Osteocyte (in vitro differentiated cells): Measurements from ENCODE around the gene BHLHE40. TPM values are rescaled to one million over a fixed set of nuclear protein-coding genes. Genes with fewer than 3 reads are reported as not detected.

ENCODE experiments used
- DNase-seq: peaks from one replicate; pipeline ENCODE4 v3.0.0; 2021; ENCODE audit warnings: mixed read lengths; ENCODE audit not compliant: unreplicated experiment; ENCODE audit errors: extremely low spot score
- H3K27ac Mint-ChIP-seq: one replicate; pipeline ENCODE4 v1.8.0; 2021; ENCODE audit warnings: mild to moderate bottlenecking, mixed read lengths; ENCODE audit not compliant: unreplicated experiment
- H3K27me3 Mint-ChIP-seq: one replicate; pipeline ENCODE4 v1.8.0; 2021; ENCODE audit warnings: mixed read lengths; ENCODE audit not compliant: unreplicated experiment
- H3K36me3 Mint-ChIP-seq: one replicate; pipeline ENCODE4 v1.8.0; 2021; ENCODE audit warnings: mixed read lengths; ENCODE audit not compliant: unreplicated experiment
- H3K4me1 Mint-ChIP-seq: one replicate; pipeline ENCODE4 v1.8.0; 2021; ENCODE audit warnings: mixed read lengths; ENCODE audit not compliant: unreplicated experiment
- H3K4me3 Mint-ChIP-seq: one replicate; pipeline ENCODE4 v1.8.0; 2021; ENCODE audit warnings: mild to moderate bottlenecking, moderate library complexity, mixed read lengths; ENCODE audit not compliant: unreplicated experiment
- H3K9me3 Mint-ChIP-seq: one replicate; pipeline ENCODE4 v1.8.0; 2021; ENCODE audit warnings: mixed read lengths; ENCODE audit not compliant: unreplicated experiment
- total RNA-seq: library from RNA; stranded (reverse); gene quantifications from 2 replicates; pipeline ENCODE4 v1.2.1, GENCODE V29; 2021
- TF ChIP-seq, protein P1 (sequence below): fragments of 200-600 bp; sonication (generic); IDR thresholded peaks from 2 replicates; pipeline ENCODE4 v1.5.0; 2021; ENCODE audit warnings: antibody characterized with exemption, mild to moderate bottlenecking, moderate library complexity

Gene BHLHE40
- total RNA-seq, 1 donor from 2014 or later, result 34.1 TPM

DNA sequence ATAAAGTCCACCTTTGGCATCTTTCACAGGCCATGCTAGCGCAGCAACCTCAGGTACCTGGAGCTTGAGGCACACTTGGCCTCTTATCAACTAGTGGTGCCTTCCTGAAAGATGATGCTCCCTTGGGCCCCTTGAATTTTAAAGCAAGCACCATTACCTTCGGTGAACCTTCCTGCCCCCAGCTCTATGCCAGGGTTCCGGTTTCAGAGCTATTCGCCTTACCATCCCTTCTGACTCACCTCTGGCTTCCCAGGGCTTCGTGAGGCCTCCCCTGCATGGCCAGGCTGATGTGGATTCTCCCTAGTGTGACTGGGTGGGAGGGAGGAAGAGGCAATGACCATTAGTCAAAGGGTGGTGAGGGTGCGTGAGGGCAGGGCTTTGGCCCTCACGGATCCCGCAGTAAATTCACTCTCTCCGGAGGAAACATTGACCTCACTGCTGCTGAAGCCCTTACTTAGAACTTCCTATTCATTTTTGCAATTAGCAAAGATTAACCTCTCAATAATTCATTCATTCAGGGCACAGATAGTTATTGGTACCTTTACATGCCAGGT is 16.3 kb downstream of the BHLHE40 start:
- peak overlapping the region; percentile 3 for H3K27ac Mint-ChIP-seq

DNA sequence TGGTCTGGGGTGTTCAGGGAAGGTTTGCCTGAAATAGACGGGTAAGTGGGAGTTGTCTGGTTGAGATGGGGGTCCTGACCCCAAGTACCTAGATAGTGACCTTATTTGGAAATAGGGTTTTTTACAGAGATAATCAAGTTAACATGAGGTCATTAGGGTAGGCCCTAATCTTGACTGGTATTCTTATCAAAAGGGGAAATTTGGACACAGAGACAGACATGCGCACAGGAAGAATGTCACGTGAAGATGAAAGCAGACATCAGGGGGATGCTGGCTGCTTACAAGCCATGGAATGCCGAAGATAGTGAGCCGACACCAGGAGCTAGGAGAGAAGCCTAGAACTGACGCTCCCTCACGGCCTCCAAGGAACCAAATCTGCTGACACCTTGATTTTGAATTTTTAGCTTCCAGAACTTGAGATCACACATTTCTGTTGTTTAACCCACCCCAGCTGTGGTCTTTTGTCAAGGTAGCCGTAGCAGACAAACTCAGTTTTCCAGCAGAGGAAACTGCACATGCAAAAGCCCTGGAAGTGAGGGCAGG is 17.1 kb downstream of the BHLHE40 start:
- H3K36me3 Mint-ChIP-seq, result no peaks in the 10 kb centered on the region
- H3K4me1 Mint-ChIP-seq, result peaks cover 20% of the 10 kb centered on the region
- TF ChIP-seq, protein P1, sequence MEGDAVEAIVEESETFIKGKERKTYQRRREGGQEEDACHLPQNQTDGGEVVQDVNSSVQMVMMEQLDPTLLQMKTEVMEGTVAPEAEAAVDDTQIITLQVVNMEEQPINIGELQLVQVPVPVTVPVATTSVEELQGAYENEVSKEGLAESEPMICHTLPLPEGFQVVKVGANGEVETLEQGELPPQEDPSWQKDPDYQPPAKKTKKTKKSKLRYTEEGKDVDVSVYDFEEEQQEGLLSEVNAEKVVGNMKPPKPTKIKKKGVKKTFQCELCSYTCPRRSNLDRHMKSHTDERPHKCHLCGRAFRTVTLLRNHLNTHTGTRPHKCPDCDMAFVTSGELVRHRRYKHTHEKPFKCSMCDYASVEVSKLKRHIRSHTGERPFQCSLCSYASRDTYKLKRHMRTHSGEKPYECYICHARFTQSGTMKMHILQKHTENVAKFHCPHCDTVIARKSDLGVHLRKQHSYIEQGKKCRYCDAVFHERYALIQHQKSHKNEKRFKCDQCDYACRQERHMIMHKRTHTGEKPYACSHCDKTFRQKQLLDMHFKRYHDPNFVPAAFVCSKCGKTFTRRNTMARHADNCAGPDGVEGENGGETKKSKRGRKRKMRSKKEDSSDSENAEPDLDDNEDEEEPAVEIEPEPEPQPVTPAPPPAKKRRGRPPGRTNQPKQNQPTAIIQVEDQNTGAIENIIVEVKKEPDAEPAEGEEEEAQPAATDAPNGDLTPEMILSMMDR, result no peak
- H3K9me3 Mint-ChIP-seq, result no peaks in the 10 kb centered on the region
- H3K27ac Mint-ChIP-seq, result no peak overlapping the region
- peak; percentile 32 for DNase-seq
- no peak overlapping the region for H3K4me3 Mint-ChIP-seq
- H3K27me3 Mint-ChIP-seq, result no peaks in the 10 kb centered on the region

More for the DNA sequence above, 16.3 kb downstream of the BHLHE40 start:
- Mint-ChIP-seq H3K9me3 (no peaks in the 10 kb centered on the region), H3K36me3 (no peaks in the 10 kb centered on the region), H3K27me3 (no peaks in the 10 kb centered on the region), H3K4me1 (peaks cover 20% of the 10 kb centered on the region), H3K4me3 (no peak overlapping the region)
- TF ChIP-seq, protein P1, result no peak
- peak; percentile 73 for DNase-seq

DNA sequence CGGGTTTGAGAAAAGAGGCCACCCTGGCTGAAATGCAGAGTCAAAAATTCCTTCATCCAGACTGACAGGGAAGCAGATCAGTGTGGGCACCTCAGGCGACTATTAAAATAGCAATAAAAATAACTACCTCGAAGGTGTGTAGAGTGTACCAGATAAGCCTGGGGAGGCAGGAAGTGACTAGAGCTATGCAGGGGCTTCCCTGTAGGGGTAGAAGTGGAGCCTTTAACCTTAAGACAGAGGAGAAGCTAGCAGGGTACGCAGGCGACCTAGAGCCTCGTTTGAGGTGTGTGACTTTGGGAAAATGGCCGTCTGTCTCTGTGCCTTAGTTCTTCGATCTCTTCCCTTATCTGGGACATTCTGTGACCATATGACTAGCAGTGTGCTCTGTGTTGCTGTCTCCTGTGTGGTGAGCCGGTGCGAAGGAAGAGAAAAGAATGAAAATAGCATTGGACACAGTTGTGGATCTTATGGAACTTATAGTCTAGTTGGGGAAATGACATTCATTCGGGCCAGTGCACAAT is 17.6 kb downstream of the BHLHE40 start:
- H3K27ac Mint-ChIP-seq, result no peak overlapping the region
- no peaks in the 10 kb centered on the region for H3K9me3 Mint-ChIP-seq
- H3K36me3 Mint-ChIP-seq, result no peaks in the 10 kb centered on the region
- peaks cover 20% of the 10 kb centered on the region for H3K4me1 Mint-ChIP-seq
- DNase-seq, result no peak
- H3K27me3 Mint-ChIP-seq, result no peaks in the 10 kb centered on the region
- TF ChIP-seq, protein P1, result no peak
- no peak overlapping the region for H3K4me3 Mint-ChIP-seq

DNA sequence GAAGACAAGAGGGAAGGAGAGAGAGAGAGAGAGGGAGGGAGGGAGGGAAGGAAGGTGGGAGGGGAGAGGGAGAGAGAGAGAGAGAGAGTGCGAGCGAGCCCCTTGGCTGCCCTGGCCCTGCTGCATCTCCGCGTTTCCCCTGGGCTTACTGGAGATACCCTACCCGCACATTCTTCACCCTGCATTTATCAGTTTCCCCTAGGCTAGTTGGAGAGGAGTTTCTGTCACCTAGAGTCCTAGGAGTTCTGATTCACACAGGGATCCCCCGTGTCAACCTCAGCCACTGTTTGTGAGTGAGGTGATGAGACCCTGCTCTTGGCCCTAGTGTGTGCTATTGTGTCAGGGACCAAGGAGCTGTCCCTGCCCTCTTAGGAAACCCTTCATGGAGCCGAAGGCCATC is 18.7 kb downstream of the BHLHE40 start:
- TF ChIP-seq, protein P1, result no peak
- Mint-ChIP-seq H3K4me3 (no peak overlapping the region), H3K27ac (no peak overlapping the region), H3K9me3 (no peaks in the 10 kb centered on the region), H3K27me3 (no peaks in the 10 kb centered on the region), H3K4me1 (peaks cover 20% of the 10 kb centered on the region), H3K36me3 (no peaks in the 10 kb centered on the region)
- no peak for DNase-seq

DNA sequence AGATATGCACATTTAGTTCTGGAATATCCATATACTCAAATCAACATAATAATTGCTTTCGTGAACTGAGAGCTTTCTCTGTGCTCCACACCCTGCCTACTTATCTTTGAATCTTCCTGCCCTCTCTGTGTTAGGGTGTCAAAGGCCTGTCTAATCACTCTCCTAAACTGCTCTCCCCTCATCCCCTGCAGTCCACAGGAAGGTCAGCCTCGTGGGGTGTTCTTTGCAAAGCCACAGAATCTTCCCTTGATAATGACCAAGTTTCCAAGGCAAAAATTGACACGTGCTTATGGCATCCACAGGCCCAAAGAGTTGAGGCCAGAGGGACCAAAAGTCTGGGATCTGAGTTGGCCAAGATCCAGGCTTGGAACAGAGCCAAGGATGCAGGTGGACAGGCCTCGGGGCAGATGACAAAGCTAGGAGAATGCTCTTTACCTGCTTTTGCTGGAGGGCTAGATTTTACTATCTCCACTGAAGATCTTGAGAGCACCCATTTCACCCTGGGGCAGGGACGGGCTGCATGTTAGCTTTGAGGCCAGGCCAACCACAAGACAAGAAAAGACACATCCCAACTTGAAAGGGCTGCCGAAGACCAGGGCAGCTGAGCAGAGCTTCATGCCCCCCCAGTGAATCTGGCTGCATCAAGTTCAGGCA is 20.4 kb downstream of the BHLHE40 start:
- no peak overlapping the region for H3K4me3 Mint-ChIP-seq
- no peaks in the 10 kb centered on the region for H3K27me3 Mint-ChIP-seq
- no peak overlapping the region for H3K27ac Mint-ChIP-seq
- TF ChIP-seq, protein P1, result no peak
- no peaks in the 10 kb centered on the region for H3K36me3 Mint-ChIP-seq
- H3K9me3 Mint-ChIP-seq, result no peaks in the 10 kb centered on the region
- no peak for DNase-seq
- peaks cover 12% of the 10 kb centered on the region for H3K4me1 Mint-ChIP-seq
